SIG-M5 (cell line): ENCODE results near the gene TMEM139.
"Not testable (repeated sequence)": the region's sequence is repeated elsewhere in the genome, so short reads cannot be mapped to it uniquely, and the experiment has no call there.

ENCODE experiments used
- DNase-seq: peaks from one replicate; lab custom pipeline; 2025; lab: John Stamatoyannopoulos, UW

Gene TMEM139

DNA sequence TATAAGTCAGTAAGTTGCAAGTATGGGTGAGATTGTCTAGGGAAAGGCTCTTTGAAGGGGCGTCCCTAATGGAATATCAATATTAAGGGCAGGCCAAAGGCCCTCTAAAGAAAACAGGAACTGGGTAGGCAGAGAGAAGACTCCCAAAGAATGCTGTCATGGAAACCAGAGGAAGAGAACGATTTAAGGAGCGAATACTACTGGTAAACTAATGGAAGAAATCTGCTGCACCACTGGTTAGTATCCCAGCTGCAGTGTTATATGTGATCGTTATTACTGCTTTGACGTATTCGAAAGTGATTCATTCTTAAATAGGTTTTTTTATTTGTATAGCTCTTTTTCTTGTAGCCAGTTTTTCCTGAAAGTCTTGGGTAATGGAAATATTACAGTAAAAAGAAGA is 4.7 kb downstream of the TMEM139 start:
- DNase-seq: no peak

DNA sequence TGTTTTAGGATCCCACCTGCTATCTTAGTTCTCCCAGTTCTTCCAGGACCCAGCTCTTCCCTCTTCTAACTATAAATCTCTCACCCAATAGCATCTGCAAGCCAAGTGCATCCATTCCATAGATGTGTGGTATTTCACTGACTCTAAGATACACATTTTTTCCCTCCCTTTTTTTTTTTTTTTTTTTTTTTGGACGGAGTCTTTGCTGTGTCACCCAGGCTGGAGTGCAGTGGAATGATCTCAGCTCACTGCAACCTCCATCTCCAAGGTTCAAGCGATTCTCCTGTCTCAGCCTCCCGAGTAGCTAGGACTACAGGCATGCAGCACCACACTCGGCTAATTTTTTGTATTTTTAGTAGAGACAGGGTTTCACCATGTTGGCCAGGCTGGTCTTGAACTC is 5.1 kb downstream of the TMEM139 start:
- not testable (repeated sequence) for DNase-seq

DNA sequence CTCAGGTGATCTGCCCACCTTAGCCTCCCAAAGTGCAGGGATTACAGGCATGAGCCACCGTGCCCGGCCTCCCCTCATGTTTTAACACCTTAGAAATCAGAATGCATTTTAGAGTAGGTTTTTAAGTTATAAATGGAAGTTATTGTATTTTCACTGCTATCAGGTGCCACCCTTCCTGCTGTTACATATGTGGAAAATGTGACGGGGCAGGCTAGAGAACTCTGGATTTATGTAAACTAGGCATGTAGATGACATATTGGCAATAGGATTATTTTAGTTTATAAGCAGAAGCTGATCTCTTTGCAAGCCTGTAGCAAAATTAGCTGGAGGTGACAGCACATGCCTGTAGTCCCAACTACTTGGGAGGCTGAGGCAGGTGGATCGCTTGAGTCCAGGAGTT is 5.5 kb downstream of the TMEM139 start:
- no peak for DNase-seq

DNA sequence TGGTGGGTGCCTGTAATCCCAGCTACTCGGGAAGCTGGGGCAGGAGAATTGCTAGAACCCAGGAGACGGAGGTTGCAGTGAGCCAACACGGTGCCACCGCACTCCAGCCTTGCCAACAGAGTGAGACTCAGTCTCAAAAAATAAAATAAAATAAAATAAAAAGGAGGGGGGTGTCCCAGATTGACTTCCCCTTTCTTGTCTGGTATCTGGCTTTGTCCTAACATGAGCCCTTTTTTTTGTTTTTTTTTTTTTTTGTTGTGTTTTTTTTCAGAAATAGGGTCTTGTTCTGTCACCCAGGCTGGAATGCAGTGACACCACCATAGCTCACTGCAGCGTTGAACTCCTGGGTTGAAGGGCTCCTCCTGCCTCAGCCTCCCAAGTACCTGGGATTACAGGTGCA is 8.1 kb downstream of the TMEM139 start:
- DNase-seq: no peak

DNA sequence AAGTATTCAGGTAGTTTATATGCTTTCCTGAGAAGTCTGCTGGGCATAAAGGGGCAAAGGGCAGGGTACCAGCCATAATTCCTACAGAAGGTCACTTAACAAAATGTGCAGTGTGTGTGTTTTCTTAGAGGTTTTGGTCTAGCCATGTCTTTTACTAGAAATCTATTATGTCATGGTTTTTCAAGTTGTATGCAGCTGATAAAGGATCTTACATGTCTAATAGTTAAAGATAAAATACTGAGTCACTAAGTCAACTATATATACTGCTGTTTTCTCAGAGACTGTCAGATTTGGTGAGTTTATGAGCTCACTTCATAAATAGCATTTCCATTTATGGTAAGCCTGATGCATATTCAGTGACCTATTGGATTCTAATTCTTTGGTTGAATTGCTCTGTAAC is 11.1 kb downstream of the TMEM139 start:
- DNase-seq: no peak

DNA sequence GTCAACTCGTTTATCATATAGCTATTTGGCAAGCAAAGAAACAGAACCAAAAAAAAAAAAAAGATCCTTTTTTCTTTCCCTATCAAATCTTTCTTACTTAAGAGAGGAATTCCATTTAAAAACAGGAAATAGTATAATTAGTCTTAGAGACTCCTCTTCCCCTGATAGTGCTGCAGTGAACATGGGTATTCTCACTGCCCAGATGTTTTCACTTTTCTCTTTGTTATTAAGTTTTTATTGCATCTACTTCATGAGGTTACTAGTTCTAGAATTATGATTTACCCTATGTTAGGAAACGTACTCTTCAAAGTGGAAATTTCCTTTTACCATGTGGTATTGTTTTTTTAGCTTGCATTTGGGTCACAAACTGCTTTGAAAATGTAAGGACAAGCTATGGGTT is 11.9 kb downstream of the TMEM139 start:
- DNase-seq: no peak

DNA sequence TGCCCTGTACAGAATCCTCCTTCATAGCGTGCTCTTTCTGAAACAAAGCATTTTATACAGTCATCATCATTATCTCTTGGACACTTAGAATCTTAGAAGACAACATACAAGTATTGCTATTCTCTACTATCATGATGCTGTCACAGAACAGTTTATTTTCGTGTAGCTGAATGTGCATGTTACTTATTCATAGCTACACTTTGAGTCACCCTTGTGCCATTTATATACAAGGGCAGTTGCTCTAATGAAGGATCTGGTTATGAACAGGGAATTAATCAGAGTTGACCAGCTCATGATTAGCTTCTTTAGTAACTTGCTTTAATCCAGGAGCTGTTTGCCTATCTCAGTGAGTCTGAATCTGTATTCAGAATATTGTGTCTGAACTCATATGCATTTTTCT is 14.6 kb downstream of the TMEM139 start:
- DNase-seq: no peak

DNA sequence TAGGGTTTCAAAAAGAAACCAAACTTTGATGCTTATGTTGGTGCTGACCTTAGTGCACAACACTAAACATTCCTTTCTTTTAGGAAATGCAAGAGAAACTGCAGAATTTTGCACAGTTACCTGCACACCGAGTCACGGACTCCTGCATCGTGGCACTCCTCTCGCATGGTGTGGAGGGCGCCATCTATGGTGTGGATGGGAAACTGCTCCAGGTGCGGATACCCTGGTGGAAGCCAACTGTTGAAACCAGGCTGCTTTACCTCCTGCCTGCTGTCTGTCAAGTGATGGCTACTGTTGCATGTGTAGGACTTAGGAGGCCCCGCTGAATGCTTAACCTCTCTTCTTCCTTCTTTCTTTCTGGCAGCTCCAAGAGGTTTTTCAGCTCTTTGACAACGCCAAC is 15.1 kb downstream of the TMEM139 start:
- DNase-seq: no peak

DNA sequence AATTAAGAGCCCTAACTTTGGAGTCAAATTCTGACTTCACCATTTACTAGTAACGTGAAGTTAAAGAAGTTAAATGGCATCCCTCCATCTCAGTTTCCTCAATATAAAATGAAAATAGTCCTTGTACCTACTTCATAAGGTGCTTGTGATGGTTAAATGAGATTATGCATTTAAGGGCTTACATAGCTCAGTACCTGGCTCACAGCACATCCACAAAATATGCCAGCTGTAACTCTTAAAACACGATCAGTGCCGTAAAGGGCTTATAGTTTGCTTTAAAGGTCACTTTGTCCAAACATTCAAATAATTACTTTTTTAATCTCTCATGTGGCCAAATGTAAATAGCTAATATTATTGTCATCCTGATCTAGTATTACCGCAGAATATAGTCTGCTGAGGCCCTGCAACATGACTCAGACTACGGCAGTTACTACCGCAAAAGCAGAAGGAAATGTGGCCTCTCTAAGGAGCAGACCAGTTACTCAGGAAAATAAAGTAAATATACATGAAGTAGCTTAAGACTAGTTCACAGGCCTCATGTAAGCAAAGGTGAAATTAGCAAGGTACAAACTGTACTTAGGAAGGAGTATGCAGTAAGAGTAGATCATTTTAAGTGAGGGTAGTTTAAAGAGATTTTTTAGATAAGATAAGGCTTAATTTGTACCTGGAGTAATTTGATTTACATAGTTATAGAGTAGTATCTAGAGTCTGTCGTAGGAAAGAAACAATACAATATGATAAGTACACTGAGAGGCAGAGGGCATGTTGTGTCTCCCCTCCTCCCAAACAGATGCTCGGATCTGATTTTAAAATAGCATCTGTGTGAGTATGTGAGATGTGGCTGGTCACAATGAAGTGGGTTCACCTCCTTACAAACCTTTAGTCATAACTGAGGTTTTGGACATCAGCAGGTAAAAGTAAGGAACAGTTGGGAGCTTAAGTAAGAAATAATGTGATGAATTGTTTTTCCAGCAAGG is 16.5 kb downstream of the TMEM139 start:
- DNase-seq: peak; percentile 60

DNA sequence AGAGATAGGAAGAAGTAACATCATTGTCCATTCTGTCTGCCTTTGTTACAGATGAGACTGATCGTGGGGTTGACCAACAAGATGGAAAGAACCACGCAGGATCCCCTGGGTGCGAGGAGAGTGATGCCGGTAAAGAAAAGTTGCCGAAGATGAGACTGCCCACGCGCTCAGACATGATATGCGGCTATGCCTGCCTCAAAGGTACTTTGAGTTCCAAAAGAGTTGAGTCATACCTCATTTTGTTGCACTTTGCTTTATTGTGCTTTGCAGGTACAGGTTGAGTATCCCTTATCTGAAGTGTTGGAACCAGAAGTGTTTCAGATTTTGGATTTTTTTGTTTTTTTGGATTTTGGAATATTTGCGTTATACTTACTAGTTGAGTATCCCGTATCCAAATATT is 19.0 kb downstream of the TMEM139 start:
- DNase-seq: no peak

DNA sequence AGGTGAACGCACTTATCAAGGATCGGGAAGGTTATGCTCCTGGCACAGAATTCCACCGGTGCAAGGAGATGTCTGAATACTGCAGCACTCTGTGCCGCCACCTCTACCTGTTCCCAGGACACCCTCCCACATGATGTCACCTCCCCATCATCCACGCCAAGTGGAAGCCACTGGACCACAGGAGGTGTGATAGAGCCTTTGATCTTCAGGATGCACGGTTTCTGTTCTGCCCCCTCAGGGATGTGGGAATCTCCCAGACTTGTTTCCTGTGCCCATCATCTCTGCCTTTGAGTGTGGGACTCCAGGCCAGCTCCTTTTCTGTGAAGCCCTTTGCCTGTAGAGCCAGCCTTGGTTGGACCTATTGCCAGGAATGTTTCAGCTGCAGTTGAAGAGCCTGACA is 20.2 kb downstream of the TMEM139 start:
- DNase-seq: no peak

DNA sequence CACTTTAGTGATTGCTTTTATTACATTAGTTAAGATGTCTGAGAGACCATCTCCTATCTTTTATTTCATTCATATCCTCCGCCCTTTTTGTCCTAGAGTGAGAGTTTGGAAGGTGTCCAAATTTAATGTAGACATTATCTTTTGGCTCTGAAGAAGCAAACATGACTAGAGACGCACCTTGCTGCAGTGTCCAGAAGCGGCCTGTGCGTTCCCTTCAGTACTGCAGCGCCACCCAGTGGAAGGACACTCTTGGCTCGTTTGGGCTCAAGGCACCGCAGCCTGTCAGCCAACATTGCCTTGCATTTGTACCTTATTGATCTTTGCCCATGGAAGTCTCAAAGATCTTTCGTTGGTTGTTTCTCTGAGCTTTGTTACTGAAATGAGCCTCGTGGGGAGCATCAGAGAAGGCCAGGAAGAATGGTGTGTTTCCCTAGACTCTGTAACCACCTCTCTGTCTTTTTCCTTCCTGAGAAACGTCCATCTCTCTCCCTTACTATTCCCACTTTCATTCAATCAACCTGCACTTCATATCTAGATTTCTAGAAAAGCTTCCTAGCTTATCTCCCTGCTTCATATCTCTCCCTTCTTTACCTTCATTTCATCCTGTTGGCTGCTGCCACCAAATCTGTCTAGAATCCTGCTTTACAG is 20.8 kb downstream of the TMEM139 start:
- DNase-seq: no peak

DNA sequence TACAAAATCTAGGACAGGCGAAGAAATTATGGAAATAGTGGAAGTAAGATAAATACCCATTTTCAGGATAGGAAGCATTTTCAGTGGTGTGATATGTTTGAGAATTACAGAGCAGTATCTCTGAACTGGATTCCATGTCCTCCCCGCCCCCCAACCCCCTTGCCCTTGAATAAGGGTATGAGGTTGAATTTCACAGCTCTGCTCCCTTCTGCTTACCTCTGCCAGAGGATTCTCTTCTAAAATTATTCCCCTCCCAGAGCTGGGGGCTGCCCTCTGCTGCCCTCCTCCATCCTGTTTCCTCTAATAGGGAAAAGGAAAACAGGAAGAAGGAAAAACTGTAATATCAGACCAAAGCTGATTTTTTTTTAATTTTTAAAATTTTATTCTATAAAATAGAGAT is 23.9 kb downstream of the TMEM139 start:
- no peak for DNase-seq

DNA sequence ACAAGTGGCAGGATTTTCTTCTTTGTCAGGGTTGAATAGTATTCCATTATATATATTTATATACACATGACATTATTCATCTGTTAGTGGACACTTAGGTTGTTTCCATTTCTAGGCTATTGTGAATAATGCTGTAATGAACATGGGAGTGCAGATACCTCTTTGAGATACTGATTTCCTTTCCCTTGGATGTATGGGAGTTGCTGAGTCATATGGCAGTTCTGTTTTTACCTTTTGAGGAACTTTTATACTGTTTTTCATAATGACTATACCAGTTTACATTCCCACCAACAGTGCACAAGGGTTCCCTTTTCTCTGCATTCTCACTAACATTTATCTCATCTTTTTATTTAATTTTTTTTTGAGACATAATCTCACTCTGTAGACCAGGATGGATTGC is 29.4 kb downstream of the TMEM139 start:
- no peak for DNase-seq

DNA sequence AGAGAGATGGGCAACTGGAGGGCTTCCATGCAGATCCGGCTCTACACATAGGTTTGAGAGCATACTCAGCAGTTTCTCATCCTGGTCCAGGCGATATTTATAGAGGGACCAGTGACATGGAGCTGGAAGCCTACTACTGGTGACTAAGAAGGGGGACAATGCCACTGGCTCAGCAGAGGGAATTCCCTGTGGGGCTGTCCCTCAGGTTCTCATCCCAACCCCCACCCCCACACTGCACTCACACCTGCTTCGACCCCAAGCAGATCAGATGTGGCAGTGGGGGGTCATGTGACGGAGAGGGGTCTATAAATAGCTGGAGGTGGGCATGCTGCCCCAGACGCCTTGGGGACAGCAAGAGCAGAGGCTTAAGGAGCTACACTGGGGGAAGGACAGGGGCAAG is 31.0 kb downstream of the TMEM139 start, which contains the start of gene CLCN1:
Gene CLCN1, plus strand, starts transcription at position 336 of the 400 bp plus-strand sequence. CDS start 102 bp downstream, outside the sequence.
- DNase-seq: no peak

DNA sequence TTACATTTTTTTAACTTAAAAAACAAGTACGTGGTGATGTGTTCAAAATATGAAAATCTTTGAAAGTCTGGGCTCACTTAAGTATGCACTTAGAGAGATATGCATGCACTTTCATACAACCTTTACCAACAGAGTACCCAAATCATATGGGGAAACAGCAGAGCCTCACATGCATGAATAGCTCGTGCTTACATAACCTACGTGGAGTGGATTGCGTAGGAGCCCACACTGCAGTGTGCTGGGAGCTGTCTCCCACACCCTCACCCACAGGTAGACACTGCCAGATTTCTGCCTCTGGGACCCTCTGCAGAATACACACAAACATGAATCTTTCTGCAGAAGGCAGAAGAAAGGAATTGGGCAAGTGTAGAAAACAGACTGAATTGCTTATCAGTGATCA is 31.7 kb downstream of the TMEM139 start:
- no peak for DNase-seq

DNA sequence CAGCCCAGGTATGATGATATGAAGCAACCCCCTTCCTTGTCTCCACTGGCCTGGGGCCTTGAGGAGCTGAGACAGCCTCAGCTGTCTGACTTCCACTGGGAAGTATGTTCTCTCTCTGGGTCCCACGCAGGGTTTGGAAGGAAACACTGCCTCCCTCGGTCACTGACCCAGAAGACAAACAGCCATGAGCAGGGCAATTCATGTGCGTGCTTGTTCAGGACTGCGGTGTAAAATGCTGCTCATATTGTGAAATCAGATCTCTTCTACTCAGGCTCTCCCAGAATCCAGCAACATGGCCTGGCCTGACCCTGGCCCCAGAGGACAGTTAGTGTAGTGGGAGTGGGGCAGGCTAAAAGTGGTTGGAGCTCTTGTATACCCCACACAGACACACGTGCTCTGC is 33.9 kb downstream of the TMEM139 start:
- DNase-seq: no peak

DNA sequence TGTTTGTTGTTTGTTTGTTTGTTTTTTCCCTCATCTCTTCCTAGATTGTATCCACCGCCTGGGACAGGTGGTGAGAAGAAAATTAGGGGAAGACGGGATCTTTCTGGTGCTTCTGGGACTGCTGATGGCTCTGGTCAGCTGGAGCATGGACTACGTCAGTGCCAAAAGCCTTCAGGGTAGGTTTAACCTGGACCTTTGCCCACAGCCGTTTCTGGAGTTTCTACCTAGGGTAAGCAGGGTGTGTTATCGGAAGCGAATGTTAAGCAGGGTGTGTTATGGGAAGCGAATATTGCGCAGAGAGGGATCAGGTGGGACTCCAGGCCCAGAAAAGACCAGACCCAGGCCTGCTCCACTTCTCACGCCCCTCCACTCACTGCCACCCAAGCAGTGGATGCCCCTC is 35.9 kb downstream of the TMEM139 start:
- DNase-seq: no peak

DNA sequence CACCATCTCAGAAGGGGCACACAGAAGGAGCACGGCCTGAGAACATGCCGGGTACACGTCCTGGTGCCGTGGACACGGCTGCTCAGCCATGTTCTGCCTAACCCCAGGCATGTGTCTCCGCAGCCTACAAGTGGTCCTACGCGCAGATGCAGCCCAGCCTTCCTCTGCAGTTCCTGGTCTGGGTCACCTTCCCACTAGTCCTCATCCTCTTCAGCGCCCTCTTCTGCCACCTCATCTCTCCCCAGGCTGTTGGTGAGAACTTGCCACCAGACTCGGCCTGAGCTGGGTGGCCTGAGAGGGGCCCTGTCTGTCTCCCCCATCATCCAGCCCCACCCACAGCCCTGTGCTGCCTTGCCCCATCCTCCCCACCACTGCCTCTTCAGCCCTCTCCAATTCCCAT is 36.5 kb downstream of the TMEM139 start:
- no peak for DNase-seq

DNA sequence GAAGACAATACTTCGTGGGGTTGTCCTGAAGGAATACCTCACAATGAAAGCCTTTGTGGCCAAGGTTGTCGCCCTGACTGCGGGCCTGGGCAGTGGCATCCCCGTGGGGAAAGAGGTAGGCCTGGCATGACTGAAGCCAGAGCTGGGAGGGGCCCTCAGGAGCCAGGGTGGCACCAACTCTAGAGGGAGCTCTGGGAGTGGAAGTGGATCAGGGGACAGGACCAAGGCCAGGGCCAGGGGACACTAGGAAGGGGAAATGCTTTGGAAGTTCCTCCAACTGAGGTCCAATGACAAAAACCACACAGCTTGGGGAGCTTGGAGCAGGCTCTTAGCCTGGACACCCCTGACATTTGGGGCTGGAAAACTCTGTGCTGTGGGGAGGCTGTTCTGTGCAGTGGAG is 37.0 kb downstream of the TMEM139 start:
- no peak for DNase-seq

DNA sequence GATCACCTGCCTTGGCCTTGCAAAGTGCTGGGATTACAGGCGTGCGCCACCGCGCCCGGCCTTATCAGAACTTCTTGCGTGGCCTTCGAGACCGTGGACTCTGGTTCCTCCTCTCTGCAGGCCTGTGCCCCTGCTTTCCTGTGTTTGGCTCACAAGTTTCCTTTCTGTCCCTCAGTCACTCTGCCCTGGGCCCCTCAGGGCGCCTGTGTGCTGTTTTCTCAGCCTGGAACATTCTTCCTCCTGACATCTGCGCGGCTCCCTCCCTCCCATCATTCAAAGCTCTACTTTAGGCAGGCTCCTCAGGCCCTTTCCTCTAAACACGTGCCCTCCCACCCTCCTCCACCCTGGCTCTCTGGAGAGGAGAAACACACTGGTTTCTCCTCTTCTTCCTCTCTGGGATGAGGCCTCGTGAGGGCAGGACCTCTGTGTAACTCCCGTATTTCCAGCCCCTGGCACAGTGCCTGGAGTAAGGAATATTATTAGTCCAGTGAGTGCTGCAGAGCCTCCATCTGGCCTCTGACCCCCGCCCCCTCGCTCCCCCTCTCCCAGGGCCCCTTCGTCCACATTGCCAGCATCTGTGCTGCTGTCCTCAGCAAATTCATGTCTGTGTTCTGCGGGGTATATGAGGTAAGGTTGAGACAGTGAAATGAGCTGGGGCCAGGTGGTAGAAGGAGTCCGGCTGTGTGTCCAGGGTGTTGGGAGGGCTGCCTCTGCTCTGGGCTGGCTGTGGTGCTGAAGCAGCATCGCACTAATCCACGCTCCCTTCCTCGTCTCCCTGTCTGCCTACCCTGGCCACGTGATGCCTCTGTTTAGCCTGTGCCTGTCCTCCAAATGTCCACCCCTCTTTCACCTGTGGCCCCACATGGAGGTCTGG is 38.2 kb downstream of the TMEM139 start:
- no peak for DNase-seq

DNA sequence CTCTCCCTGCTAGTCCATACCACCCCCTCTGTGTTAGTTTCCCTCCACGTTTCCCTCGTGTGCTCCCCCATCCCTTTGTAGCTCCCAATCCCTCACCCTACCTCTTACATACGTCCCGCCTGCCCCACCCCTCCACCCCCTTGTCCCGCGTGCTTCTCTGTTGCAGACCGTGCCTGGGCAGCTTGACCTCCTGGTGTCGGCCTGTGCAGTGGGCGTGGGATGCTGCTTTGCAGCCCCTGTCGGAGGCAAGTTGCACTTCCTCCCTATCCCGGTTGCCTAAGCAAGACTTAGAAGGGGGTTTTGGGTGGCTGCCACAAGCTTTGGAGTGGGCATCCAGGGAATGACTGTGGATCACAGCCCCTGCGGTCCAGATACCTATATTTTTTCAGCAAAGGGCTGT is 38.9 kb downstream of the TMEM139 start:
- DNase-seq: no peak
